Inflammatory macrophage (primary cell): ENCODE data around the gene CTDSP2.
"Not testable (repeated sequence)": the region's sequence is repeated elsewhere in the genome, so short reads cannot be mapped to it uniquely, and the experiment has no call there.

Experiments used
- DNase-seq, 2 donors: peaks; one replicate each; pipeline ENCODE4 v3.0.0-alpha.2; 2020 to 2022

The CTDSP2 gene

GRCh38 chr12:57833672-57834071, 12.9 kb downstream of the CTDSP2 start:
- DNase-seq: no peak

GRCh38 chr12:57832966-57833365, 13.6 kb downstream of the CTDSP2 start:
- no peak for DNase-seq

GRCh38 chr12:57830393-57830792, 16.1 kb downstream of the CTDSP2 start:
- DNase-seq: no peak

GRCh38 chr12:57829025-57829777, 17.3 kb downstream of the CTDSP2 start:
- DNase-seq: peak; percentile 32 to 35

- no peak for DNase-seq
Observed at GRCh38 chr12:57826966-57827365, 19.6 kb downstream of the CTDSP2 start.

- no peak for DNase-seq
Observed at GRCh38 chr12:57826400-57826799, 20.1 kb downstream of the CTDSP2 start.

GRCh38 chr12:57825451-57825850, 21.1 kb downstream of the CTDSP2 start:
- DNase-seq: no peak

GRCh38 chr12:57823908-57824640, 22.5 kb downstream of the CTDSP2 start:
- DNase-seq: no peak

GRCh38 chr12:57823131-57823907, 23.2 kb downstream of the CTDSP2 start:
- DNase-seq: no peak

- DNase-seq: no peak
Observed at GRCh38 chr12:57822392-57823130, 24.0 kb downstream of the CTDSP2 start.

- no peak for DNase-seq
Observed at GRCh38 chr12:57821474-57822214, 24.9 kb downstream of the CTDSP2 start.

GRCh38 chr12:57821015-57821414, 25.5 kb downstream of the CTDSP2 start:
- not testable (repeated sequence) for DNase-seq

GRCh38 chr12:57820119-57820518, 26.4 kb downstream of the CTDSP2 start:
- DNase-seq: not testable (repeated sequence)

GRCh38 chr12:57817990-57818331, 28.6 kb downstream of the CTDSP2 start:
- DNase-seq: not testable (repeated sequence)

- no peak for DNase-seq
Observed at GRCh38 chr12:57817261-57817989, 29.1 kb downstream of the CTDSP2 start.

- peak; percentile 94 to 96 for DNase-seq
Observed at GRCh38 chr12:57816855-57817151, 29.7 kb downstream of the CTDSP2 start.

GRCh38 chr12:57816001-57816854, 30.3 kb downstream of the CTDSP2 start:
- no peak for DNase-seq

GRCh38 chr12:57815177-57816000, 31.1 kb downstream of the CTDSP2 start:
- DNase-seq: no peak

GRCh38 chr12:57813971-57814772, 32.4 kb downstream of the CTDSP2 start:
- DNase-seq: no peak
